AG04449 (cell line): ENCODE data around the gene EIF2S3B.

ENCODE experiments used
- CTCF ChIA-PET: fragments of 350-600 bp; formaldehyde crosslinking; extraction: SDS; loops from one replicate; lab custom pipeline; 2021; ENCODE audit warnings: antibody characterized with exemption; lab: Yijun Ruan, JAX
- POLR2A ChIA-PET: fragments of 400-600, 350-600 bp; formaldehyde crosslinking; extraction: SDS; loops from one replicate; lab custom pipeline; 2020; ENCODE audit warnings: antibody characterized with exemption, inconsistent platforms; lab: Yijun Ruan, JAX
- DNase-seq: peaks from one replicate; pipeline ENCODE4 v3.0.0-alpha.2; 2010; ENCODE audit warnings: low read depth, low spot score
- H3K4me3 ChIP-seq: 2 replicates; pipeline ENCODE4 v1.5.1; 2011; ENCODE audit warnings: low read depth, mild to moderate bottlenecking, control low read depth, low read length
- TF ChIP-seq, protein P1 (sequence below): IDR thresholded peaks from one replicate; pipeline ENCODE4 v1.5.1; 2011; ENCODE audit warnings: mild to moderate bottlenecking, moderate library complexity, low read length, control low read depth, inconsistent platforms; ENCODE audit not compliant: insufficient read depth; ENCODE audit errors: missing control alignments

The EIF2S3B gene

DNA sequence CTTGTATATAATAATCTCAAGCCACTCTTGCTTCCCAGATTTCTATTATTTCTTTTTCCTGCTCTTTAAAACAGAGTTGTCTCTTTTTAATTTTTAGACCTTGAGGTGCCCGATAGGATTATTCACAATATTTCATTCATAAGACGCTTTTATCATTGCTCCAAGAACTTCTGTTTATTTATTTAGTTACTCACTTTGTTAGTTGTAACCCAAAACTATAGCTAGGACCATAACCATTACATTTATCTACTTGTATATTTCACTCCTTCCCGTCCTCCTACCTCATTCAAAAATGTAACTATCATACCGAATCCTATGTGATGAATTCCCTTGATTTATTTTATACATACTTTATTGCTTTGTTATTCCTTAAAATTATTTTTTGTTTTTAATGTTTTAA, 7.1 kb downstream of the EIF2S3B start:
- CTCF ChIA-PET: no interaction called here
- TF ChIP-seq, protein P1, sequence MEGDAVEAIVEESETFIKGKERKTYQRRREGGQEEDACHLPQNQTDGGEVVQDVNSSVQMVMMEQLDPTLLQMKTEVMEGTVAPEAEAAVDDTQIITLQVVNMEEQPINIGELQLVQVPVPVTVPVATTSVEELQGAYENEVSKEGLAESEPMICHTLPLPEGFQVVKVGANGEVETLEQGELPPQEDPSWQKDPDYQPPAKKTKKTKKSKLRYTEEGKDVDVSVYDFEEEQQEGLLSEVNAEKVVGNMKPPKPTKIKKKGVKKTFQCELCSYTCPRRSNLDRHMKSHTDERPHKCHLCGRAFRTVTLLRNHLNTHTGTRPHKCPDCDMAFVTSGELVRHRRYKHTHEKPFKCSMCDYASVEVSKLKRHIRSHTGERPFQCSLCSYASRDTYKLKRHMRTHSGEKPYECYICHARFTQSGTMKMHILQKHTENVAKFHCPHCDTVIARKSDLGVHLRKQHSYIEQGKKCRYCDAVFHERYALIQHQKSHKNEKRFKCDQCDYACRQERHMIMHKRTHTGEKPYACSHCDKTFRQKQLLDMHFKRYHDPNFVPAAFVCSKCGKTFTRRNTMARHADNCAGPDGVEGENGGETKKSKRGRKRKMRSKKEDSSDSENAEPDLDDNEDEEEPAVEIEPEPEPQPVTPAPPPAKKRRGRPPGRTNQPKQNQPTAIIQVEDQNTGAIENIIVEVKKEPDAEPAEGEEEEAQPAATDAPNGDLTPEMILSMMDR: no peak
- no peak for DNase-seq
- no peak overlapping the region for H3K4me3 ChIP-seq
- POLR2A ChIA-PET: no interaction called here

DNA sequence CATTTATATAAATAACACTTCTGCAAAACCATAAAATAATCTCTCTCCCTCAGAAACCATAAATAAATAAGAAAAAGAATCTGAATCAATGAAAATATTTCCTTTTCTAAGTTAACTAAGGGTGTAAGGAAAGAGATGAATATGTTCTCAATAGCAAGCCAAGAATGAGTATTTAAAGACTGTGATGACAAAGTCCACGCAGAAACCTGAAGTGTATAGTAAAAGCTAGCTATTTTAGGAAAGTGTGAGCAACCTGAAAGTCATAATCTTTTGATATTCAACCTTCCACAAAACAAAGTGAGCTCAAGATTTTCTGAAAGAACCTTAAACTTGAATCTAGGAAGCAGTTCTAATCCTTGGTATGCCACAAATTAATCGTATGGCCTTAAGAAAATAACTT, 15.9 kb downstream of the EIF2S3B start:
- TF ChIP-seq, protein P1: no peak
- POLR2A ChIA-PET: no interaction called here
- CTCF ChIA-PET: no interaction called here
- DNase-seq: no peak
- no peak overlapping the region for H3K4me3 ChIP-seq

DNA sequence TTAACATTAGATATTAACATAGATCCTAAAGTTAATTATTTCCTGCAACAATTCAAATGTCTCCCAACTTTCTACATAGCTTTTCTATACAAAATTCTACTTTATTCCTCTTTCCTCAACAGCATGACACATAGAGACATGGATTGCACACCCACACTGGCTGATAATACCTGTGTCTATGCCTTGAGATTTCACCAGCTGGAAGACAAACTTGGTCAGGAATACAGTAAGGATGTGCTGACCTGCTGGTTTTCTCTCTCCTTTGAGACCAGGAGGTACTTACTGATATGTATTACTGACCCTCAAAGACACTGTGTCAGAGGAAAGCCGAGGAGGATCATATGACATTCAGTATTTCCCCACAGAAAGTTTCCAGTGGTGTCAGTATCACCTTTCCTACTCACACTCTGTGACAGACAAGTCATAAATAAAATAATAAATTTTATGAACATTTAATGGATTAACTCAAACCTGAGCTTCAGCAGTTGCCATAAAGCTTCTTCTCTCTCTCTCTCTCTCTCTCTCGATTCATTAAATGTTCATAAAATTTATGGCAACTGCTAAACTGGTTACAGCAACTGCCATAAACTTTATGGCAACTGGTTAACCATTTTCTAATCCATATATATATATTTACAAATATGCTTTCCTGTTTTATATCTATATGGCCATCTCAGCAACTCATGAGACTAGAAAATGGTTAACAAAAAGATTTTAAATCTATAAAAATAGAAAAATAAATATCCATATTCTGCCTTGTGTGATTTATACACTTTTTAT, 22.7 kb downstream of the EIF2S3B start:
- ChIA-PET POLR2A (no interaction called here), CTCF (no interaction called here)
- H3K4me3 ChIP-seq: no peak overlapping the region
- DNase-seq: no peak
- TF ChIP-seq, protein P1: no peak

DNA sequence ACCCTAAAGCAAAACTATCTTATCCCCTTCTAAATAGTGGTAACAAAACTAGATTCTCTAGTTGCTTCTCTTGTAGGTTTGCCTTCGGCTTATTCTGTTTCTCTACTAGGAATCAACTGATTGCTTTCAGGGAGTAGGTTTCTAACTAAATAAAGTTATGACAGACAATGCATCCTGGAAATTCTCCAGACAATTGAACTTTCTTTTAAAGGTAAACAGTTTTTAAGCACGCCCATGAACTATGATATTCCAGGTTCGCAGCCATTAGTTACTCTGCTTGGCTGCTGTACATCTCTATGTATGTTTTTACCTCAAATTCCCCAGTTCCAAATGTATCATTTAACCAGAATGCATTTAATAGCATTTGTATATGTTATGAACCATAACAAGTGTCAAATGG, 23.9 kb downstream of the EIF2S3B start:
- H3K4me3 ChIP-seq: no peak overlapping the region
- ChIA-PET POLR2A (no interaction called here), CTCF (no interaction called here)
- DNase-seq: no peak
- TF ChIP-seq, protein P1: no peak

DNA sequence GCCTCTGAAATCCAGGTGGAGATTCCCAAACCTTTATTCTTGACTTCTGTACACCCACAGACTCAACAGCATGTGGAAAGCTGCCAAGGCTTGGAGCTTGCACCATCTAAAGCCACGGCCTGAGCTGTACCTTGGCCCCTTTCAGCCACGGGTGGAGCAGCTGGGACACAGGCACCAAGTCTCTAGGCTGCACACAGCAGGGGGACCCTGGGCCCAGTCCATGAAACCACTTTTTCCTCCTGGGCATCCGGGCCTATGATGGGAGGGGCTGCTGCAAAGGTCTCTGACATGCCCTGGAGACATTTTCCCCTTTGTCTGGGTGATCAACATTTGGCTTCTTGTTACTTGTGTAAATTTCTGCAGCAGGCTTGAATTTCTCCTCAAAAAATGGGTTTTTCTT, 32.0 kb downstream of the EIF2S3B start:
- H3K4me3 ChIP-seq: no peak overlapping the region
- TF ChIP-seq, protein P1: no peak
- POLR2A ChIA-PET: no interaction called here
- CTCF ChIA-PET: no interaction called here
- DNase-seq: no peak

DNA sequence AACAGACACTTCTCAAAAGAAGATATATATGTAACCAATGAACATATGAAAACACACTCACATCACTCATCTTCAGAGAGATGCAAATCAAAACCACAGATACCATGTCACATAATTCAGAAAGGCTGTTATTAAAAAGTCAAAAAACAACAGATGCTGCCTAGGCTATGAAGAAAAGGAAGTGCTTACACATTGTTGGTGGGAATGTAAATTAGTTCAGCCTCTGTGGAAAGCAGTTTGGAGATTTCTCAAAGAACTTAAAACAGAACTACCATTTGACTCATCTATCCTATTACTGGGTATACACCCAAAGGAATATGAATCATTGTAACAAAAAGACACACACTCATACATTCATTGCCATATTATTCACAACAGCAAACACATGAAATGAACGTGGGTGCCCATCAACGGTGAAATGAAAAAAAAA, 35.1 kb downstream of the EIF2S3B start:
- POLR2A ChIA-PET: no interaction called here
- TF ChIP-seq, protein P1: no peak
- DNase-seq: no peak
- CTCF ChIA-PET: no interaction called here
- no peak overlapping the region for H3K4me3 ChIP-seq
